ENCODE results near the gene LONP2. TPM values are rescaled to one million over a fixed set of nuclear protein-coding genes. Genes with fewer than 3 reads are reported as not detected.

The LONP2 gene
- total and polyA plus RNA-seq, 2 of the 13 experiments (the other 11 are each of a cell fraction or from before 2014, with no cell fraction given), result 39.2 to 63.3 TPM

- no peak for TF ChIP-seq DNMT1 (CRISPR knock-in tag; IDR thresholded peaks at IDR 0.05)
- peak; percentile 81 for TF ChIP-seq HIC2 (CRISPR knock-in tag; IDR thresholded peaks at IDR 0.05; ENCODE audit: low read depth)
- no peak for TF ChIP-seq ZBTB20 (CRISPR knock-in tag; IDR thresholded peaks at IDR 0.05; ENCODE audit: borderline replicate concordance, low read depth)
- no peak for TF ChIP-seq DBP (CRISPR knock-in tag; IDR thresholded peaks at IDR 0.05; ENCODE audit: not compliant biosample characterization)
- no peak for TF ChIP-seq FOXM1 (CRISPR knock-in tag; IDR thresholded peaks at IDR 0.05)
- TF ChIP-seq MTA3 (CRISPR knock-in tag; IDR thresholded peaks at IDR 0.05), result no peak
- TF ChIP-seq HOXD1 (CRISPR knock-in tag; IDR thresholded peaks at IDR 0.05), result no peak
- no peak for TF ChIP-seq ZNF749 (CRISPR knock-in tag; IDR thresholded peaks at IDR 0.05; ENCODE audit: borderline replicate concordance)
- TF ChIP-seq MIER3 (CRISPR knock-in tag; IDR thresholded peaks at IDR 0.05; ENCODE audit: borderline replicate concordance), result no peak
- peak; percentile 57 for TF ChIP-seq IKZF5 (CRISPR knock-in tag; IDR thresholded peaks at IDR 0.05)
- TF ChIP-seq MED13 (CRISPR knock-in tag; IDR thresholded peaks at IDR 0.05), result peak; percentile 39; the same call in 1 of the 2 replicates
- TF ChIP-seq ZNF790 (CRISPR knock-in tag; IDR thresholded peaks at IDR 0.05; ENCODE audit: borderline replicate concordance), result no peak
- no peak for TF ChIP-seq CBFB (CRISPR knock-in tag; IDR thresholded peaks at IDR 0.05)
- peak; percentile 43 for TF ChIP-seq TEAD3 (CRISPR knock-in tag; optimal IDR thresholded peaks at IDR 0.05; ENCODE audit: borderline replicate concordance)
- no peak for TF ChIP-seq ISX (CRISPR knock-in tag; conservative IDR thresholded peaks at IDR 0.05)
- no peak for TF ChIP-seq ZNF780A (CRISPR knock-in tag; IDR thresholded peaks at IDR 0.05)
- TF ChIP-seq RXRB (CRISPR knock-in tag; IDR thresholded peaks at IDR 0.05; ENCODE audit: borderline replicate concordance), result peak; percentile 71
- TF ChIP-seq YEATS2 (CRISPR knock-in tag; IDR thresholded peaks at IDR 0.05; ENCODE audit: borderline replicate concordance), result no peak; the same call in 1 of the 2 replicates
- no peak for TF ChIP-seq ATAD3A (CRISPR knock-in tag; IDR thresholded peaks at IDR 0.05)
- TF ChIP-seq ZNF598 (CRISPR knock-in tag; IDR thresholded peaks at IDR 0.05; ENCODE audit: borderline replicate concordance), result peak; percentile 97
- no peak for TF ChIP-seq PLSCR1 (CRISPR knock-in tag; IDR thresholded peaks at IDR 0.05; ENCODE audit: borderline replicate concordance)
- no peak for TF ChIP-seq MAX (IDR thresholded peaks at IDR 0.05)
- TF ChIP-seq ZNF232 (CRISPR knock-in tag; IDR thresholded peaks at IDR 0.05; ENCODE audit: borderline replicate concordance), result peak; percentile 19; the same call in 1 of the 2 replicates
- TF ChIP-seq MAZ (IDR thresholded peaks at IDR 0.05; ENCODE audit: borderline replicate concordance, low read depth, low read length), result 0 out of 2 replicates have a peak, but pooled peaks have one; percentile 63
- TF ChIP-seq MAZ (CRISPR knock-in tag; IDR thresholded peaks at IDR 0.05; ENCODE audit: low read depth), result peak; percentile 94
- no peak for TF ChIP-seq NPAS2 (CRISPR knock-in tag; IDR thresholded peaks at IDR 0.05; ENCODE audit: borderline replicate concordance)
- peak; percentile 99 for TF ChIP-seq DRAP1 (CRISPR knock-in tag; IDR thresholded peaks at IDR 0.05)
Measured at GRCh38 chr16:48365601-48366164, 121.6 kb downstream of the LONP2 start (continued).
